HG03066 (cell line): Measurements from ENCODE around the gene LDLRAD4.

Experiments used
- ATAC-seq: cut with Tn5 transposase; IDR thresholded peaks from one replicate; pipeline ENCODE4 v1.9.1; 2021; ENCODE audit warnings: low read depth; ENCODE audit not compliant: unreplicated experiment

LDLRAD4 gene

GRCh38 chr18:13576598-13576997 is 358.0 kb downstream of the LDLRAD4 start:
- peak; percentile 6 for ATAC-seq

GRCh38 chr18:13577091-13577697 is 358.6 kb downstream of the LDLRAD4 start:
- ATAC-seq = peak; percentile 87

- ATAC-seq = no peak
Measured at GRCh38 chr18:13577781-13578180, 359.2 kb downstream of the LDLRAD4 start.

GRCh38 chr18:13578400-13578799 is 359.8 kb downstream of the LDLRAD4 start:
- no peak for ATAC-seq

- no peak for ATAC-seq
Measured at GRCh38 chr18:13579874-13580273, 361.3 kb downstream of the LDLRAD4 start.

GRCh38 chr18:13580351-13580750 is 361.8 kb downstream of the LDLRAD4 start:
- no peak for ATAC-seq

- no peak for ATAC-seq
Measured at GRCh38 chr18:13580991-13581390, 362.4 kb downstream of the LDLRAD4 start.

- ATAC-seq = no peak
Measured at GRCh38 chr18:13581496-13582177, 363.1 kb downstream of the LDLRAD4 start.

- ATAC-seq = no peak
Measured at GRCh38 chr18:13582178-13582670, 363.7 kb downstream of the LDLRAD4 start.

GRCh38 chr18:13583576-13584550 is 365.3 kb downstream of the LDLRAD4 start:
- ATAC-seq = no peak

- ATAC-seq = no peak
Measured at GRCh38 chr18:13584825-13585224, 366.3 kb downstream of the LDLRAD4 start.

- ATAC-seq = no peak
Measured at GRCh38 chr18:13585379-13586153, 367.0 kb downstream of the LDLRAD4 start.

- no peak for ATAC-seq
Measured at GRCh38 chr18:13587001-13587400, 368.4 kb downstream of the LDLRAD4 start.

- ATAC-seq = no peak
Measured at GRCh38 chr18:13587477-13587876, 368.9 kb downstream of the LDLRAD4 start.

- no peak for ATAC-seq
Measured at GRCh38 chr18:13587937-13588336, 369.4 kb downstream of the LDLRAD4 start.

GRCh38 chr18:13589316-13589715 is 370.8 kb downstream of the LDLRAD4 start:
- no peak for ATAC-seq

GRCh38 chr18:13589943-13590342 is 371.4 kb downstream of the LDLRAD4 start:
- ATAC-seq = no peak

GRCh38 chr18:13592246-13592645 is 373.7 kb downstream of the LDLRAD4 start:
- ATAC-seq = no peak

GRCh38 chr18:13594551-13594950 is 376.0 kb downstream of the LDLRAD4 start:
- ATAC-seq = no peak

- no peak for ATAC-seq
Measured at GRCh38 chr18:13597068-13597467, 378.5 kb downstream of the LDLRAD4 start.
